Measurements from ENCODE around the gene SLC52A3.

The SLC52A3 gene

GRCh38 chr20:761418-762381 lies 6.6 kb downstream of the SLC52A3 start:
- no peak for DNase-seq (ENCODE audit: low read depth)
- TF ChIP-seq, protein P1, sequence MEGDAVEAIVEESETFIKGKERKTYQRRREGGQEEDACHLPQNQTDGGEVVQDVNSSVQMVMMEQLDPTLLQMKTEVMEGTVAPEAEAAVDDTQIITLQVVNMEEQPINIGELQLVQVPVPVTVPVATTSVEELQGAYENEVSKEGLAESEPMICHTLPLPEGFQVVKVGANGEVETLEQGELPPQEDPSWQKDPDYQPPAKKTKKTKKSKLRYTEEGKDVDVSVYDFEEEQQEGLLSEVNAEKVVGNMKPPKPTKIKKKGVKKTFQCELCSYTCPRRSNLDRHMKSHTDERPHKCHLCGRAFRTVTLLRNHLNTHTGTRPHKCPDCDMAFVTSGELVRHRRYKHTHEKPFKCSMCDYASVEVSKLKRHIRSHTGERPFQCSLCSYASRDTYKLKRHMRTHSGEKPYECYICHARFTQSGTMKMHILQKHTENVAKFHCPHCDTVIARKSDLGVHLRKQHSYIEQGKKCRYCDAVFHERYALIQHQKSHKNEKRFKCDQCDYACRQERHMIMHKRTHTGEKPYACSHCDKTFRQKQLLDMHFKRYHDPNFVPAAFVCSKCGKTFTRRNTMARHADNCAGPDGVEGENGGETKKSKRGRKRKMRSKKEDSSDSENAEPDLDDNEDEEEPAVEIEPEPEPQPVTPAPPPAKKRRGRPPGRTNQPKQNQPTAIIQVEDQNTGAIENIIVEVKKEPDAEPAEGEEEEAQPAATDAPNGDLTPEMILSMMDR (IDR thresholded peaks at IDR 0.05; ENCODE audit: low read length, missing control alignments): no peak
- H3K4me3 ChIP-seq (replicated peaks; ENCODE audit: low read depth, low read length): no peak overlapping the region

DNA sequence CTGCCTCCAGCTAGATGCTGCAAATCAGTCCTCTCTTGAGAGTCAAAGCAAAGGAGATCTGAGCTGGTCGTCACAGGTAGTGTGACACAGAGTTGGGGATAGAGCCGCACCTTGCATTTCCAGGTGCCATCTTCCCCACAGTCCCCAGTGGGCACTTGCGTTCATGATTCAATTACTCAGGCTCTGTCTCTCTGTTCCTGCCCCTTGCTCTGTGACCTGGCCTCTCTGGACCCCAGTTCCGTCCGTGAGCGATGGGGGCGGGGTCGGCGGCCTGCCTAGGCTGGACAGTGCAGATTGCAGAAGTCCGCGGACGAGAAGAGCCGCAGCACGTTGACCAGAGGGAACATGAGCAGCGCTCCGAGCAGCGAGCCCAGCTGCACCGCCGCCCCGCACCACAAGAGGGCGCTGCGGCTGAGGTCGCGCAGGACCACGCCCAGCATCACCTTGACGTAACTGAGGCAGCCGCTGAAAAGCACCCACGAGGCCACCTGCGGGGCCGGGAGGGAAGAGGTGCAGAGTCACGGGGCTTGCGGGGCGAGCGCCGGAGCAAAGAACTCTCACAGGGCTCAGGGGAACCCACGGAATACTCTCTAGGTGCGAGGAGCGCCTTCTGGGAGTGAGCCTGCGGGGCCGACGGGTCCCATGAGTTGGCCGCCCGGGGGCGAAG lies 7.4 kb downstream of the SLC52A3 start:
- DNase-seq (ENCODE audit: low read depth): peak; percentile 17
- TF ChIP-seq, protein P1 (IDR thresholded peaks at IDR 0.05; ENCODE audit: low read length, missing control alignments): peak; percentile 55
- H3K4me3 ChIP-seq (replicated peaks; ENCODE audit: low read depth, low read length): no peak overlapping the region

GRCh38 chr20:757506-757905 lies 10.8 kb downstream of the SLC52A3 start:
- DNase-seq (ENCODE audit: low read depth): no peak
- TF ChIP-seq, protein P1 (IDR thresholded peaks at IDR 0.05; ENCODE audit: low read length, missing control alignments): no peak
- no peak overlapping the region for H3K4me3 ChIP-seq (replicated peaks; ENCODE audit: low read depth, low read length)

DNA sequence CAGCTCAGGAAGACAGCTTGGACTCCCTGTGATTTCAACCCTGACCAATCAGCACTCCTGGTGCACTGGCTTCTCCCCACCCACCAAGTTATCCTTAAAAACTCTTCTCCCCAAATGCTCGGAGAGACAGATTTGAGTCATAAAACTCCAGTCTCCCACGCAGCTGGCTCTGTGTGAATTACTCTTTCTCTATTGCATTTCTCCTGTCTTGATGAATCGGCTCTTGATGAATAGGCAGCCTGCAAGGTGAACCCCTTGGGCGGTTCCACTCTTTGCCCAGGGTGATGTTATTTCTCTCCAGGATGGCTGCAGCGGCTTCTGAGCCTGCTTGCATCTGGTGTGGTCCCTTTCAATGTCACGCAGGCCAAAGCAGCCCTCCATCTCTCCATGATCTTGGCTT lies 12.4 kb downstream of the SLC52A3 start:
- TF ChIP-seq, protein P1 (IDR thresholded peaks at IDR 0.05; ENCODE audit: low read length, missing control alignments): no peak
- H3K4me3 ChIP-seq (replicated peaks; ENCODE audit: low read depth, low read length): no peak overlapping the region
- no peak for DNase-seq (ENCODE audit: low read depth)

- TF ChIP-seq, protein P1 (IDR thresholded peaks at IDR 0.05; ENCODE audit: low read length, missing control alignments): no peak
- no peak overlapping the region for H3K4me3 ChIP-seq (replicated peaks; ENCODE audit: low read depth, low read length)
These were observed 13.4 kb downstream of the SLC52A3 start for GRCh38 chr20:754904-755303.

GRCh38 chr20:753897-754635 lies 14.2 kb downstream of the SLC52A3 start:
- no peak overlapping the region for H3K4me3 ChIP-seq (replicated peaks; ENCODE audit: low read depth, low read length)
- DNase-seq (ENCODE audit: low read depth): no peak
- TF ChIP-seq, protein P1 (IDR thresholded peaks at IDR 0.05; ENCODE audit: low read length, missing control alignments): no peak

More at GRCh38 chr20:754904-755303, 13.4 kb downstream of the SLC52A3 start:
- no peak for DNase-seq (ENCODE audit: low read depth)

Measured in fibroblast of pulmonary artery (primary cell).